ENCODE data around the gene CACNA2D1.

DNA sequence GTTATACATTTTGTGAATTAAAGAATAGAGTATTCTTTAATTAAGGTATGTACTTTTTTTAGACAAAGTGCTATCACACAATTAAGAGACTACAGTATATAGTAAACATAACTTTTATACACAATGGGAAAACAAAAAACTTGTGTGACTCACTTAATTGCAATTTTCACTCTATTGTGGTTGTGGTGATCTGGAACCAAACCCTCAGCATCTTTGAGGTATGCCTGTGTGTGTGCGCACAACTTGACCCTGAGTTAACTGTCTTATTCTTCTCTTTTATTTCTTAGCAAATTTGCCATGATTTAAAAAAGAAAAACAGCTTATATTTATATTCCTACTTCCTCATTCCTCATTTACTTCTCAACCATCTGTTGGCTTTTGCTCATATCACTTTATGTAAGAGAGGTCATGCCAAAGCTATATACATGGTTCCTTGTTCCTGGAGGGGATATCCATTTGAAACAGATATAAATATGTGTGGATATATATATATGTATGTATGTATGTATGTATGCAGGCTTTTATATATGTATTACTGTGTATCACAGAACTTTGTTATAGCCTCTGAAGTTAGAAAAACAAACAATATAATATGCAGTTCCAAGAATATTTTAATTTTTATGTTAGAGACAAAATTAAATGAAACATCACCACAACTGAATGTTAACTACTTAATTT, 414.2 kb downstream of the CACNA2D1 start:
- TF ChIP-seq CTCF (IDR thresholded peaks at IDR 0.05) (no peak), POLR2A (IDR thresholded peaks at IDR 0.05) (no peak)
